HCT116 (cell line): ENCODE measurements around the gene KCNMB2. TPM values are rescaled to one million over a fixed set of nuclear protein-coding genes. Genes with fewer than 3 reads are reported as not detected.

Experiments used
- ATAC-seq: fragments of 200-7000 bp; cut with Tn5 transposase; 2 replicates; pipeline ENCODE4 v1.9.1; 2020; ENCODE audit warnings: mild to moderate bottlenecking, moderate library complexity
- BruUV-seq: library from RNA; stranded (reverse); fragments of 400-500 nt; replicated peaks from 2 replicates; lab custom pipeline; 2021; lab: Mats Ljungman, UMichigan
- CTCF ChIA-PET: fragments of 300-600 bp; sonication (Branson Sonifier 250); formaldehyde crosslinking; loops from one replicate; lab custom pipeline; 2021; ENCODE audit warnings: antibody characterized with exemption; lab: Charles Lee
- POLR2A ChIA-PET: fragments of 300-600, 350-600 bp; sonication (Branson Sonifier 250); formaldehyde crosslinking; loops from one replicate; lab custom pipeline; 2021; ENCODE audit warnings: antibody characterized with exemption; lab: Charles Lee
- RAD21 ChIA-PET, 2 experiments: fragments of 300-600 bp; sonication (Branson Sonifier 250); formaldehyde crosslinking; loops; one replicate each; lab custom pipeline; 2023; ENCODE audit warnings: low total read pairs in 2 of 2; ENCODE audit not compliant: uncharacterized antibody in 2 of 2, unreplicated experiment in 2 of 2, low non-redundant PET in 1 of 2; lab: Charles Lee
- DNase-seq: peaks from one replicate; pipeline ENCODE4 v3.0.0-alpha.2; 2010; ENCODE audit warnings: low read depth, low spot score
- H2AFZ ChIP-seq: fragments of 200-600 bp; shearing (Covaris generic), sonication (generic); 2 replicates; pipeline ENCODE4 v1.6.1; 2017; ENCODE audit warnings: low read depth, mixed run types, mixed read lengths, antibody characterized with exemption, low read length; ENCODE audit not compliant: poor library complexity, severe bottlenecking
- H3K27ac ChIP-seq: 2 replicates; pipeline ENCODE4 v1.5.1; 2012; ENCODE audit warnings: low read depth, low read length
- H3K27me3 ChIP-seq: fragments of 200-600 bp; sonication (generic); 2 replicates; pipeline ENCODE4 v1.6.1; 2016; ENCODE audit warnings: mixed run types, low read length, mixed read lengths; ENCODE audit not compliant: insufficient read depth
- H3K36me3 ChIP-seq, 2 experiments: fragments of 200-500 bp in 1 of 2; fragments of 200-600 bp in 1 of 2; sonication (Bioruptor generic) in 1 of 2; sonication (generic) in 1 of 2; 2 replicates each; pipeline versions ENCODE4 v1.5.1 to v1.6.1; 2014 to 2016; ENCODE audit warnings: low read length in 2 of 2, inconsistent platforms in 1 of 2, mixed read lengths in 1 of 2, mixed run types in 1 of 2; ENCODE audit not compliant: insufficient read depth in 2 of 2, control insufficient read depth in 1 of 2
- H3K4me1 ChIP-seq, 2 experiments: fragments of 200-600 bp in 1 of 2; sonication (generic) in 1 of 2; 2 replicates each; pipeline versions ENCODE4 v1.5.1 to v1.6.1; 2012 to 2017; ENCODE audit warnings: low read length in 2 of 2, inconsistent platforms in 1 of 2, mild to moderate bottlenecking in 1 of 2, mixed read lengths in 1 of 2, mixed run types in 1 of 2, moderate library complexity in 1 of 2; ENCODE audit not compliant: insufficient read depth in 2 of 2, control insufficient read depth in 1 of 2
- H3K4me2 ChIP-seq: fragments of 200-600 bp; sonication (generic); 2 replicates; pipeline ENCODE4 v1.6.1; 2017; ENCODE audit warnings: mixed run types, low read length, mixed read lengths
- H3K4me3 ChIP-seq, 2 experiments: fragments of 200-600 bp in 1 of 2; sonication (generic) in 1 of 2; replicated peaks in 1 of 2; 2 replicates each; pipeline ENCODE4 v1.5.1; 2011 to 2016; ENCODE audit warnings: low read length in 2 of 2, control low read depth in 1 of 2, low read depth in 1 of 2, mild to moderate bottlenecking in 1 of 2, mixed read lengths in 1 of 2, mixed run types in 1 of 2
- H3K79me2 ChIP-seq: fragments of 200-600 bp; sonication (generic); 2 replicates; pipeline ENCODE4 v1.6.1; 2017; ENCODE audit warnings: mild to moderate bottlenecking, mixed run types, low read length, moderate library complexity, mixed read lengths; ENCODE audit not compliant: insufficient read depth
- H3K9ac ChIP-seq: fragments of 200-600 bp; sonication (generic); 2 replicates; pipeline ENCODE4 v1.6.1; 2016; ENCODE audit warnings: low read length, mixed read lengths
- H3K9me2 ChIP-seq: fragments of 200-600 bp; sonication (generic), shearing (Covaris generic); 2 replicates; pipeline ENCODE4 v1.6.1; 2017; ENCODE audit warnings: mixed run types, mild to moderate bottlenecking, moderate library complexity; ENCODE audit not compliant: insufficient read depth
- H3K9me3 ChIP-seq, 2 experiments: fragments of 200-500 bp in 1 of 2; fragments of 200-600 bp in 1 of 2; sonication (Bioruptor generic) in 1 of 2; sonication (generic) in 1 of 2; 2 replicates each; pipeline ENCODE4 v1.6.1; 2014 to 2017; ENCODE audit warnings: low read length in 2 of 2, mixed read lengths in 2 of 2, inconsistent platforms in 1 of 2, low read depth in 1 of 2, mild to moderate bottlenecking in 1 of 2, mixed run types in 1 of 2, moderate library complexity in 1 of 2; ENCODE audit not compliant: control insufficient read depth in 1 of 2, insufficient read depth in 1 of 2
- H4K20me1 ChIP-seq: fragments of 200-600 bp; sonication (generic), shearing (Covaris generic); 2 replicates; pipeline ENCODE4 v1.6.1; 2017; ENCODE audit warnings: mixed run types, mild to moderate bottlenecking, moderate library complexity; ENCODE audit not compliant: insufficient read depth
- CBX3 ChIP-seq: IDR thresholded peaks from 2 replicates; pipeline ENCODE4 v1.6.1; 2012; ENCODE audit warnings: low read depth
- CEBPB ChIP-seq: IDR thresholded peaks from 2 replicates; pipeline ENCODE4 v1.6.1; 2012; ENCODE audit warnings: low read depth
- EGR1 ChIP-seq: IDR thresholded peaks from 2 replicates; pipeline ENCODE4 v1.6.1; 2012; ENCODE audit warnings: low read depth
- ELF1 ChIP-seq: IDR thresholded peaks from 2 replicates; pipeline ENCODE4 v1.6.1; 2012; ENCODE audit warnings: low read depth, borderline replicate concordance
- EZH2 ChIP-seq: fragments of 200-600 bp; sonication (generic); IDR thresholded peaks from 2 replicates; pipeline ENCODE4 v1.6.1; 2017; ENCODE audit warnings: antibody characterized with exemption, mixed run types
- FOSL1 ChIP-seq: IDR thresholded peaks from 2 replicates; pipeline ENCODE4 v1.6.1; 2012; ENCODE audit warnings: low read depth
- JUND ChIP-seq: IDR thresholded peaks from 2 replicates; pipeline ENCODE4 v1.6.1; 2012
- POLR2A ChIP-seq: IDR thresholded peaks from 2 replicates; pipeline ENCODE4 v1.7.0; 2011; ENCODE audit warnings: borderline replicate concordance; ENCODE audit not compliant: insufficient read depth, insufficient read length; ENCODE audit errors: extremely low read depth
- RAD21 ChIP-seq: IDR thresholded peaks from 2 replicates; pipeline ENCODE4 v1.6.1; 2012; ENCODE audit warnings: low read depth, mild to moderate bottlenecking
- SIN3A ChIP-seq: IDR thresholded peaks from 2 replicates; pipeline ENCODE4 v1.6.1; 2012; ENCODE audit warnings: low read depth
- SRF ChIP-seq: IDR thresholded peaks from 2 replicates; pipeline ENCODE4 v1.6.1; 2012; ENCODE audit warnings: low read depth
- TCF7L2 ChIP-seq: IDR thresholded peaks from 2 replicates; pipeline ENCODE4 v1.7.0; 2011; ENCODE audit warnings: borderline replicate concordance, inconsistent platforms; ENCODE audit not compliant: insufficient read depth, insufficient read length; ENCODE audit errors: extremely low read depth
- ZBTB33 ChIP-seq: IDR thresholded peaks from 2 replicates; pipeline ENCODE4 v1.6.1; 2011; ENCODE audit warnings: mild to moderate bottlenecking, low read length, moderate library complexity; ENCODE audit not compliant: insufficient replicate concordance; ENCODE audit errors: extremely low read depth
- ZFX ChIP-seq: fragments of 450-650 bp; IDR thresholded peaks from 2 replicates; pipeline ENCODE4 v1.6.1; 2017
- ZNF274 ChIP-seq: fragments of 200-500 bp; sonication (Bioruptor generic); IDR thresholded peaks from 2 replicates; pipeline ENCODE4 v1.6.1; 2014; ENCODE audit warnings: mild to moderate bottlenecking, low read depth, low read length, inconsistent platforms
- intact Hi-C: fragments of 100-400 bp; cut with micrococcal nuclease; formaldehyde crosslinking; loops from 2 replicates; pipeline ENCODE4 v1.10.0; 2022
- total RNA-seq: library from RNA; stranded (reverse); gene quantifications from one replicate; pipeline ENCODE4 v1.2.1, GENCODE V29; 2021; ENCODE audit not compliant: unreplicated experiment
- TF ChIP-seq, protein P1 (sequence below): IDR thresholded peaks from 2 replicates; pipeline ENCODE4 v1.6.1; 2012
- TF ChIP-seq, protein P2 (sequence below): IDR thresholded peaks from 2 replicates; pipeline ENCODE4 v1.6.1; 2012; ENCODE audit warnings: low read depth

KCNMB2 gene
- total RNA-seq, 1 experiment from 2014 or later = not detected

GRCh38 chr3:178699364-178699763 is 163.1 kb downstream of the KCNMB2 start:
- DNase-seq (no peak), ATAC-seq (no peak)
- no peak overlapping the region for H3K27ac ChIP-seq
- no peaks in the 10 kb centered on the region for H3K9me3 ChIP-seq
- no peak for TF ChIP-seq ELF1
- TF ChIP-seq ZNF274 = no peak
- TF ChIP-seq RAD21 = no peak
- ChIA-PET CTCF (no interaction called here), POLR2A (no interaction called here), RAD21 (no interaction called here)
- H4K20me1 ChIP-seq = no peaks in the 10 kb centered on the region
- H3K27me3 ChIP-seq = no peaks in the 10 kb centered on the region
- H3K4me3 ChIP-seq = no peak overlapping the region
- H3K4me2 ChIP-seq = no peak overlapping the region
- H3K36me3 ChIP-seq = no peaks in the 10 kb centered on the region
- no peaks in the 10 kb centered on the region for H3K9me2 ChIP-seq
- no peaks in the 10 kb centered on the region for H3K4me1 ChIP-seq
- H3K79me2 ChIP-seq = no peaks in the 10 kb centered on the region
- intact Hi-C loops = no loop called here
- no TSS peak for BruUV-seq
- H3K9ac ChIP-seq = no peak overlapping the region
- no peak overlapping the region for H2AFZ ChIP-seq

DNA sequence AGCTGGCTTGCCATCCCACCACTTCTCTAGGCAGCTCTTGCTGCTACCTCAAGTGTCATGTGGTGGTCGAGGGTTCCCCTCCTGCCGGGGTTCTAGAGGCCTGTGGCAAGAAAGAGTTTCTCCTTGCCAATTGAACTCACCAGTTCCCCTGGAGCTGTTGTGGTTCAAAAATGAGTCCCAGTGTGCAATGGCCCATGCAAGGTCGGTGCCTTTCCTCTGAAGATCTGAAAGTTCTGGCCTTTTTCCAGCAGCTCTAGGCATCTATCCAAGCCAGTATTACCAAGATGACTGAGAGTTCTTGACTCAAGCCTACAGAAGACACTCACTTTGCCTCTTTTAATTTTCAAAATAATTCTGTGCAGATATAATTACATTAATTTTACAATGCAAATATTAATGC is 163.6 kb downstream of the KCNMB2 start:
- ChIA-PET CTCF (no interaction called here), RAD21 (no interaction called here), POLR2A (no interaction called here)
- ATAC-seq (no peak), DNase-seq (no peak)
- Histone ChIP-seq H2AFZ (no peak overlapping the region), H3K27ac (no peak overlapping the region), H3K9me3 (no peaks in the 10 kb centered on the region), H3K9me2 (no peaks in the 10 kb centered on the region), H3K27me3 (no peaks in the 10 kb centered on the region), H4K20me1 (no peaks in the 10 kb centered on the region), H3K4me2 (no peak overlapping the region), H3K9ac (no peak overlapping the region), H3K4me1 (no peaks in the 10 kb centered on the region), H3K36me3 (no peaks in the 10 kb centered on the region), H3K79me2 (no peaks in the 10 kb centered on the region), H3K4me3 (no peak overlapping the region)
- no peak for TF ChIP-seq SRF
- TF ChIP-seq EGR1 = no peak
- TF ChIP-seq, protein P1, sequence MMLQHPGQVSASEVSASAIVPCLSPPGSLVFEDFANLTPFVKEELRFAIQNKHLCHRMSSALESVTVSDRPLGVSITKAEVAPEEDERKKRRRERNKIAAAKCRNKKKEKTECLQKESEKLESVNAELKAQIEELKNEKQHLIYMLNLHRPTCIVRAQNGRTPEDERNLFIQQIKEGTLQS = no peak
- TF ChIP-seq TCF7L2 = no peak
- TF ChIP-seq POLR2A = no peak
- no peak for TF ChIP-seq ZFX
- TF ChIP-seq RAD21 = no peak
- no peak for TF ChIP-seq ZBTB33
- no peak for TF ChIP-seq FOSL1
- no peak for TF ChIP-seq EZH2
- TF ChIP-seq, protein P2, sequence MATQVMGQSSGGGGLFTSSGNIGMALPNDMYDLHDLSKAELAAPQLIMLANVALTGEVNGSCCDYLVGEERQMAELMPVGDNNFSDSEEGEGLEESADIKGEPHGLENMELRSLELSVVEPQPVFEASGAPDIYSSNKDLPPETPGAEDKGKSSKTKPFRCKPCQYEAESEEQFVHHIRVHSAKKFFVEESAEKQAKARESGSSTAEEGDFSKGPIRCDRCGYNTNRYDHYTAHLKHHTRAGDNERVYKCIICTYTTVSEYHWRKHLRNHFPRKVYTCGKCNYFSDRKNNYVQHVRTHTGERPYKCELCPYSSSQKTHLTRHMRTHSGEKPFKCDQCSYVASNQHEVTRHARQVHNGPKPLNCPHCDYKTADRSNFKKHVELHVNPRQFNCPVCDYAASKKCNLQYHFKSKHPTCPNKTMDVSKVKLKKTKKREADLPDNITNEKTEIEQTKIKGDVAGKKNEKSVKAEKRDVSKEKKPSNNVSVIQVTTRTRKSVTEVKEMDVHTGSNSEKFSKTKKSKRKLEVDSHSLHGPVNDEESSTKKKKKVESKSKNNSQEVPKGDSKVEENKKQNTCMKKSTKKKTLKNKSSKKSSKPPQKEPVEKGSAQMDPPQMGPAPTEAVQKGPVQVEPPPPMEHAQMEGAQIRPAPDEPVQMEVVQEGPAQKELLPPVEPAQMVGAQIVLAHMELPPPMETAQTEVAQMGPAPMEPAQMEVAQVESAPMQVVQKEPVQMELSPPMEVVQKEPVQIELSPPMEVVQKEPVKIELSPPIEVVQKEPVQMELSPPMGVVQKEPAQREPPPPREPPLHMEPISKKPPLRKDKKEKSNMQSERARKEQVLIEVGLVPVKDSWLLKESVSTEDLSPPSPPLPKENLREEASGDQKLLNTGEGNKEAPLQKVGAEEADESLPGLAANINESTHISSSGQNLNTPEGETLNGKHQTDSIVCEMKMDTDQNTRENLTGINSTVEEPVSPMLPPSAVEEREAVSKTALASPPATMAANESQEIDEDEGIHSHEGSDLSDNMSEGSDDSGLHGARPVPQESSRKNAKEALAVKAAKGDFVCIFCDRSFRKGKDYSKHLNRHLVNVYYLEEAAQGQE = no peak
- no peak for TF ChIP-seq CBX3
- no peak for TF ChIP-seq JUND
- TF ChIP-seq SIN3A = no peak
- TF ChIP-seq CEBPB = no peak
- intact Hi-C loops = no loop called here
- no TSS peak for BruUV-seq
